Stimulated activated CD8-positive, alpha-beta memory T cell treated with anti-CD3 and anti-CD28 coated beads, Interleukin-4, amount 100 ng/mL, for 48 hours (primary cell): ENCODE data around the gene GBF1.

Experiments used
- DNase-seq: peaks from one replicate; pipeline ENCODE4 v3.0.0-alpha.2; 2020

The GBF1 gene

GRCh38 chr10:102411341-102412255, 166.3 kb downstream of the GBF1 start:
- DNase-seq: no peak

GRCh38 chr10:102412293-102412692, 167.0 kb downstream of the GBF1 start:
- DNase-seq: no peak

GRCh38 chr10:102413053-102413705, 167.8 kb downstream of the GBF1 start:
- DNase-seq: peak; percentile 61

- no peak for DNase-seq
Measured at GRCh38 chr10:102413806-102414561, 168.7 kb downstream of the GBF1 start.

GRCh38 chr10:102414749-102415148, 169.4 kb downstream of the GBF1 start:
- no peak for DNase-seq

GRCh38 chr10:102416283-102416682, 171.0 kb downstream of the GBF1 start:
- DNase-seq: no peak

GRCh38 chr10:102416695-102417094, 171.4 kb downstream of the GBF1 start:
- no peak for DNase-seq

- DNase-seq: no peak
Measured at GRCh38 chr10:102418622-102419268, 173.4 kb downstream of the GBF1 start, which contains the start of gene PSD. Gene PSD, minus strand, starts transcription at chr10:102418785. Its CDS starts 1,747 bp downstream, at chr10:102417038.

GRCh38 chr10:102419269-102420180, 174.2 kb downstream of the GBF1 start:
- DNase-seq: peak; percentile 85

GRCh38 chr10:102420181-102420713, 174.9 kb downstream of the GBF1 start:
- DNase-seq: peak; percentile 35

GRCh38 chr10:102420714-102421506, 175.6 kb downstream of the GBF1 start, which contains the start of gene FBXL15:
Gene FBXL15, plus strand, starts transcription at chr10:102420836. Its CDS starts 294 bp downstream, at chr10:102421130.
- peak; percentile 99 for DNase-seq

- no peak for DNase-seq
Measured at GRCh38 chr10:102421507-102421756, 176.1 kb downstream of the GBF1 start.

- peak; percentile 45 for DNase-seq
Measured at GRCh38 chr10:102421757-102422512, 176.6 kb downstream of the GBF1 start.

- peak; percentile 75 for DNase-seq
Measured at GRCh38 chr10:102422545-102423129, 177.3 kb downstream of the GBF1 start.

GRCh38 chr10:102423372-102423968, 178.1 kb downstream of the GBF1 start:
- no peak for DNase-seq

- DNase-seq: no peak
Measured at GRCh38 chr10:102424145-102424544, 178.8 kb downstream of the GBF1 start.

- DNase-seq: no peak
Measured at GRCh38 chr10:102424916-102425315, 179.6 kb downstream of the GBF1 start.

- no peak for DNase-seq
Measured at GRCh38 chr10:102425444-102425843, 180.1 kb downstream of the GBF1 start.

- DNase-seq: no peak
Measured at GRCh38 chr10:102426803-102427287, 181.5 kb downstream of the GBF1 start.
